ENCODE results near the gene MGAT4A.

Gene MGAT4A

GRCh38 chr2:98649992-98650375, 80.9 kb downstream of the MGAT4A start:
- no peak for DNase-seq

- peak; percentile 82 for DNase-seq
Observed at GRCh38 chr2:98649135-98649991, 81.6 kb downstream of the MGAT4A start.

- no peak for DNase-seq
Observed at GRCh38 chr2:98648451-98648850, 82.5 kb downstream of the MGAT4A start.

- DNase-seq, result no peak
Observed at GRCh38 chr2:98647636-98648035, 83.3 kb downstream of the MGAT4A start.

- no peak for DNase-seq
Observed at GRCh38 chr2:98643496-98644100, 87.3 kb downstream of the MGAT4A start.

GRCh38 chr2:98637401-98638147, 93.4 kb downstream of the MGAT4A start:
- peak; percentile 29 for DNase-seq

GRCh38 chr2:98634406-98635092, 96.4 kb downstream of the MGAT4A start:
- peak; percentile 50 for DNase-seq

GRCh38 chr2:98632351-98632750, 98.6 kb downstream of the MGAT4A start:
- no peak for DNase-seq

GRCh38 chr2:98623657-98624056, 107.3 kb downstream of the MGAT4A start:
- DNase-seq, result no peak

- no peak for DNase-seq
Observed at GRCh38 chr2:98617149-98617548, 113.8 kb downstream of the MGAT4A start.

GRCh38 chr2:98615481-98615880, 115.5 kb downstream of the MGAT4A start:
- DNase-seq, result no peak

- DNase-seq, result no peak
Observed at GRCh38 chr2:98614024-98614739, 116.8 kb downstream of the MGAT4A start.

GRCh38 chr2:98608962-98609604, 121.8 kb downstream of the MGAT4A start:
- no peak for DNase-seq

GRCh38 chr2:98608116-98608961, 122.6 kb downstream of the MGAT4A start, which contains the start of the genes COA5 and UNC50:
Gene COA5 (minus strand): TSS chr2:98608512. CDS start chr2:98608405, 107 bp downstream.
Gene UNC50 (plus strand): TSS chr2:98608589. CDS start chr2:98609760, 1,171 bp downstream.
- peak; percentile 87 for DNase-seq

GRCh38 chr2:98607741-98608115, 123.2 kb downstream of the MGAT4A start:
- DNase-seq, result no peak

GRCh38 chr2:98607104-98607503, 123.8 kb downstream of the MGAT4A start:
- no peak for DNase-seq

GRCh38 chr2:98606431-98606830, 124.5 kb downstream of the MGAT4A start:
- DNase-seq, result no peak

GRCh38 chr2:98605076-98605475, 125.9 kb downstream of the MGAT4A start:
- no peak for DNase-seq

GRCh38 chr2:98604547-98604946, 126.4 kb downstream of the MGAT4A start:
- DNase-seq, result no peak

GRCh38 chr2:98601532-98602132, 129.3 kb downstream of the MGAT4A start:
- no peak for DNase-seq
